ENCODE results near the gene BTNL9. TPM values are rescaled to one million over a fixed set of nuclear protein-coding genes. Genes with fewer than 3 reads are reported as not detected.
"Not testable (repeated sequence)": the region's sequence is repeated elsewhere in the genome, so short reads cannot be mapped to it uniquely, and the experiment has no call there.

Gene BTNL9
- polyA plus RNA-seq, 1 donor from 2014 or later = 5.1 TPM

DNA sequence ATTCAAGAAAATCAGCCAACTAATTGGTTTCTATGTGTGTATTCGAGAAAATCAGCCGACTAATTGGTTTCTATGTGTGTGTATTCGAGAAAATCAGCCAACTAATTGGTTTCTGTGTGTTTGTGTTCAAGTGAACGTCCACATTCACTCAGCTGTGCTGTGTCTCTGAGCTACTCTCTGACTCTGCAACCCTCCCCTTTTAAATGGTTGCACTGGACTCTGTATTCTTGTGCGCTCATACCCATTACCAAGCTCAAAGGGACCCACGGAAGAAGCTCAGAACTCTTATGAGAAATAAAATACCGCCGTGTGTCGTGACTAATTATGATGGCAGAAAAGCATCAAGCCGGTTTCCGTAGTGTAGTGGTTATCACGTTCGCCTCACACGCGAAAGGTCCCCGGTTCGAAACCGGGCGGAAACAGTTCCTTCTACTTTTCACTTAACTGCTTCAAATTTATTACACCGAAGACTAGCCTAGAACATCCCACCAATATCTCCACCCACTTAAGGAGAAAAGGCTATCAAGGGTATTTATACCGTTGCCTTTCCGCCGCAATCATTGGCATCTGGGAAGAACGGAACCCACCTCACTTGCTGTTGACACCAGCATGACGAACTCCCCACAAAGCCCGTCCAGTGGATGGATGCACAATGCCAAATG, 56.8 kb downstream of the BTNL9 start:
- H3K27me3 Mint-ChIP-seq = peaks cover 27% of the 10 kb centered on the region
- H3K4me1 Mint-ChIP-seq, H3K36me3 Mint-ChIP-seq, H3K4me3 Mint-ChIP-seq, H3K9me3 Mint-ChIP-seq, H3K27ac Mint-ChIP-seq: not testable (repeated sequence)

DNA sequence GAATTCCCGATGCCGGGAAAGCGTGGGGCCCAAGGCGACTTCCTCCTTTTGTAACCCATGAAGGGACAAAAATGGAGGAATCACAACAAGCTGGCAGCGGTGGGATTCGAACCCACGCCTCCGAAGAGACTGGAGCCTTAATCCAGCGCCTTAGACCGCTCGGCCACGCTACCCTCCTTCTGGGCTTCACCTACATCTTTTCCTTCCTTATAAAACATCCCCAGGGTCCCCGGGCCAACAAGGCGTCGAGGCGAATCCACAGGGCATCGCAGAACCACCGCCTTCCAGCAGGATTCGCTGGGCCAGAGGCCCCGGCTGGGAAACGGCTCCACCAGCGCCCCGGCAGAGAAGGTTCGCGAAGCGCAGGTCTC, 57.3 kb downstream of the BTNL9 start:
- H3K27ac Mint-ChIP-seq, H3K36me3 Mint-ChIP-seq, H3K9me3 Mint-ChIP-seq, H3K4me3 Mint-ChIP-seq, H3K4me1 Mint-ChIP-seq: not testable (repeated sequence)
- H3K27me3 Mint-ChIP-seq = peaks cover 27% of the 10 kb centered on the region

DNA sequence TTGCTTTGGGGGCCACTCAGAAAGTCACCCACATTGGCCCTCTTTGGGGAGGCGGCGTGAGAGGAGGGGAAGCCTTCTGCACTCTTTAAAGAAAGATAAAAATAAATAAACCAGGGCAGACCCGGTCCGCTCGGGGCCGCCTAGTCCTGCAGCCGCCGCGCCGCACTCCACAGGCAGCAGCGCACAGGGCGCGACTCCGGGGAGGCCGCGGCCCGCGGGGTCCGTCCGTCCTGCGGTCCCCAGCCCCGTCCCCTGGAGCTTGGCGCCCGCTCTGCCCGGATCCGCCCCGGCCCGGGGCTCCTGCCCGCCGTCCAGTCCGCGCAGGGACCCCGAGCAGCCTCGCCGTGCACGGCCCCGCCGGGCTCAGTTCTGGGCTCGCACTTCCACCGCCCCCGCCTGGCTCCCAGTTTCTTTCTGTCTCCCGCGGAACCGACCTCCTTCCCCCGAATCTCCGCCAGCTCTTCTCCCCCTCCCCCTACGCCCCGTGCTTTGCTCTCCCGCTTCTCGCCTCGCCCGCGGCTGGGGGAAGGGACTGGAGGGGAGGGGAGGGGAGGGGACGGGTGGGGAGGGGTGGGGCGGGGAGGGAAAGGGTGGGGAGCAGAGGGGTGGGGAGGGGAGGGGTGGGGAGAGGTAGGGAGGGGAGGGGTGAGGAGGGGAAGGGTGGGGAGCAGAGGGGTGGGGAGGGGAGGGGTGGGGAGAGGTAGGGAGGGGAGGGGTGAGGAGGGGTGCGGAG, 57.9 kb downstream of the BTNL9 start:
- H3K9me3 Mint-ChIP-seq, H3K4me3 Mint-ChIP-seq, H3K36me3 Mint-ChIP-seq: not testable (repeated sequence)

DNA sequence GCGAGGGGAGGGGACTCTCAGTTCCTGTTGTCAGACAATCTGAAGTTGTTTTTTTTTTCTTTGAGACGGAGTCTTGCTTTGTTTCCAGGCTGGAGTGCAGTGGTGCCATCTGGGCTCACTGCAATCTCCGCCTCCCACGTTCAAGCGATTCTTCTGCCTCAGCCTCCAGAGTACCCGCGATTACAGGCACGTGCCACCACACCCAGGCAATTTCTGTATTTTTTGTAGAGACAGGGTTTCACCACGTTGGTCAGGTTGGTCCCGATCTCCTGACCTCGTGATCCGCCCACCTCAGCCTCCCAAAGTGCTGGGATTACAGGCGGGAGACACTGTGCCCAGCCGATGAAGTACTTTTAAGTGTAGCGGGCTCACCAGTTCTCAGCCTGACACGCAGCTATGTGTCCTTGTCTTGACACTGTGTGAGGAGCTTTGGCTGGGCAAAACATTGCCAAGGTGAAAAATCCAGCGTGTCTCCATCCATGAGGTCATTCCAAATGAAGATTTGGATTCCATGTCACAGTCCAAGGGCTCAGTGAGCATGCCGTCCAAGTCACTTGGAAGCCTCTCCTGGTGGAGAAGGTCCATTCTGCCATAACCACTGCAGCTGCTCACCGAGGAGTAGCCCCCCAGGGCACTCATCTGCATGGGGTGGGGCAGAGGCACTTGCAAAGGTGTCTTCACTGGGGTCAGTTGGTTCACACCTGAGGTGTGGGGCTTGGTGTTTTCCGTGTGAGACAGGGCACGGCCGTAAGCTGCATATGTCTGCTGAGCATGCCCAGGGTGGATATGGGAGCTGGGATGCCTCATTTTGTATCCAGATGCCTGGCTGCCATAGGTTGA, 58.9 kb downstream of the BTNL9 start:
- H3K4me3 Mint-ChIP-seq = peak overlapping the region in 2 of 4 donors; percentile 73 to 75
- H3K4me1 Mint-ChIP-seq = peaks cover under 1 to 7% (median under 1%) of the 10 kb centered on the region in 3 donors
- H3K27ac Mint-ChIP-seq = peak overlapping the region; percentile 67 to 93 (median 87)

More for the DNA sequence above, 57.9 kb downstream of the BTNL9 start:
- H3K27ac Mint-ChIP-seq, H3K4me1 Mint-ChIP-seq: not testable (repeated sequence)
- H3K27me3 Mint-ChIP-seq = peaks cover 25% of the 10 kb centered on the region

DNA sequence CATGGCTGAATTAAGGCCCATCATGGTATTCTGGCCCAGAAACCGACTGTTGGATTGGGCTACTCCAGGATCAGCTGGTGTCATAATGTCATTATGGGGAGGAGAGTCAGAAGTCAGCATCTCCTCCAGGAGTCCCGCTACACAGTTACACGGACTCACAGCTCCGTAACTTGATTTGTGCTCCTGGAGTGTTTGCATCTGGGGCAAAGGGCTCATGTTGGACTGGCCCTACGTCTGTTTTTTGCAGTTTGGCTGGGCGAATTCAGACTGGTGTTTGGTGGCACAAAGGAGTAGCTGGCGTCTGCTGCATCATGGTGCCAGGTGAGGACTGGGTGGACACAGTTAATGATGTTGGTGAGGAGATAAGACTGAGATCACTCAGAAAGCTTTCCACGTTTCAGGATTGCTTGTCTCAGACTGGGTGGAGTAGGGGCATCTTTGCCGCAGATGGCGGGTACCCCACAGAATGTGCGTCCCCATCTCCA, 59.6 kb downstream of the BTNL9 start:
- H3K9me3 Mint-ChIP-seq = peaks cover 0 to 2% (median 0%) of the 10 kb centered on the region in 3 donors
- peaks cover 3 to 14% (median 5%) of the 10 kb centered on the region in 3 donors for H3K4me1 Mint-ChIP-seq
- H3K27me3 Mint-ChIP-seq = peaks cover 24% of the 10 kb centered on the region
- peak overlapping the region in 2 of 4 donors; percentile 54 to 75 for H3K4me3 Mint-ChIP-seq
- H3K27ac Mint-ChIP-seq = peak overlapping the region; percentile 67 to 93 (median 70)
- no peaks in the 10 kb centered on the region for H3K36me3 Mint-ChIP-seq

More for the DNA sequence above, 58.9 kb downstream of the BTNL9 start:
- Mint-ChIP-seq H3K36me3 (no peaks in the 10 kb centered on the region), H3K27me3 (peaks cover 19% of the 10 kb centered on the region), H3K9me3 (peaks cover 0 to 2% (median 0%) of the 10 kb centered on the region in 3 donors)

DNA sequence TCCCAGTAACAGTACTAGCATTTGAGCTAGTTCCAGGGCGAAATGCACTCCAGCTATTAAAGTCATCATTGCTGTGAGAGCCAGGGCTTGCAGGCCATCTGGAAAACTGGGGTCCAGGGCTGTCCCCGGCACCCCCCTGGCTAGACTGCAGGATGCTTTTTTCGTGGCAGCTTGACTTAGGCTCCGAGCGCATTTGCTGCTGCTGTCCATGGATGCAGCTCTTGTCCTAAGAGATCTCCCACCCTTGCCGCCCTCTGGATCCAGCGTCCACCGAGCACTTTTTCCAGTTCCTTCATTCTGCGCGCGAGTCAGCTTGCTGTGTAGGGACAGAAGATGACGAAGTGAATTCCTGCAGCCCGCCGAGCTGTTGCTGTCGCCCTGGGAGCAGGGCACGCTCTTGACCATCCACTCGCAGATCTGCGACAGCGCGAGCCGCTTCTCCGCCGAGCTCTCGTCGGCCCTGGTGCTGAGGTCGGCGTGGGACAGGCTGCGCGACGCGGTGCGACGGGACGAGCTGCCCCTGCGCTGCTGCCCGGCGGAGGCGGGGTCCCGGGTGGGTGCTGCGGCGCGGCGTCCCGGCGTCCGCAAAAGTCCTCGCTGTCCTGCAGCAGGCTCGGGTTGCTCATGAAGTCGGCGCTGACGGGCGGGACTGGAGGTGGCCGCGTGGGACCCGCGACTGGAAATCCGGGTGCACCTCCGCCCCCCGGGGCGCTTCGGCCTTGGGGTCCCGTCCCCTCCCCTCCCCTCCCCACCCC, 60.2 kb downstream of the BTNL9 start:
- peaks cover 0 to 2% (median 0%) of the 10 kb centered on the region in 3 donors for H3K9me3 Mint-ChIP-seq
- peaks cover 3 to 14% (median 7%) of the 10 kb centered on the region in 3 donors for H3K4me1 Mint-ChIP-seq
- H3K4me3 Mint-ChIP-seq = peak overlapping the region in 3 of 4 donors; percentile 9 to 85 (median 75)
- peaks cover 29% of the 10 kb centered on the region for H3K27me3 Mint-ChIP-seq
- no peaks in the 10 kb centered on the region for H3K36me3 Mint-ChIP-seq
- H3K27ac Mint-ChIP-seq = peak overlapping the region; percentile 67 to 93 (median 70)

DNA sequence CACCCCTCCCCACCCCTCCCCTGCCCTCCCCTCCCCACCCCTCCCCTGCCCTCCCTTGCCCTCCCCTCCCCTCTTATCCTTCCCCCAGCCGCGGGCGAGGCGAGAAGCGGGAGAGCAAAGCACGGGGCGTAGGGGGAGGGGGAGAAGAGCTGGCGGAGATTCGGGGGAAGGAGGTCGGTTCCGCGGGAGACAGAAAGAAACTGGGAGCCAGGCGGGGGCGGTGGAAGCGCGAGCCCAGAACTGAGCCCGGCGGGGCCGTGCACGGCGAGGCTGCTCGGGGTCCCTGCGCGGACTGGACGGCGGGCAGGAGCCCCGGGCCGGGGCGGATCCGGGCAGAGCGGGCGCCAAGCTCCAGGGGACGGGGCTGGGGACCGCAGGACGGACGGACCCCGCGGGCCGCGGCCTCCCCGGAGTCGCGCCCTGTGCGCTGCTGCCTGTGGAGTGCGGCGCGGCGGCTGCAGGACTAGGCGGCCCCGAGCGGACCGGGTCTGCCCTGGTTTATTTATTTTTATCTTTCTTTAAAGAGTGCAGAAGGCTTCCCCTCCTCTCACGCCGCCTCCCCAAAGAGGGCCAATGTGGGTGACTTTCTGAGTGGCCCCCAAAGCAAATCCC, 61.1 kb downstream of the BTNL9 start:
- Mint-ChIP-seq H3K27me3 (peaks cover 37% of the 10 kb centered on the region), H3K4me1 (peaks cover 9 to 20% (median 13%) of the 10 kb centered on the region in 3 donors)
- not testable (repeated sequence) for H3K27ac Mint-ChIP-seq, H3K4me3 Mint-ChIP-seq, H3K36me3 Mint-ChIP-seq, H3K9me3 Mint-ChIP-seq

DNA sequence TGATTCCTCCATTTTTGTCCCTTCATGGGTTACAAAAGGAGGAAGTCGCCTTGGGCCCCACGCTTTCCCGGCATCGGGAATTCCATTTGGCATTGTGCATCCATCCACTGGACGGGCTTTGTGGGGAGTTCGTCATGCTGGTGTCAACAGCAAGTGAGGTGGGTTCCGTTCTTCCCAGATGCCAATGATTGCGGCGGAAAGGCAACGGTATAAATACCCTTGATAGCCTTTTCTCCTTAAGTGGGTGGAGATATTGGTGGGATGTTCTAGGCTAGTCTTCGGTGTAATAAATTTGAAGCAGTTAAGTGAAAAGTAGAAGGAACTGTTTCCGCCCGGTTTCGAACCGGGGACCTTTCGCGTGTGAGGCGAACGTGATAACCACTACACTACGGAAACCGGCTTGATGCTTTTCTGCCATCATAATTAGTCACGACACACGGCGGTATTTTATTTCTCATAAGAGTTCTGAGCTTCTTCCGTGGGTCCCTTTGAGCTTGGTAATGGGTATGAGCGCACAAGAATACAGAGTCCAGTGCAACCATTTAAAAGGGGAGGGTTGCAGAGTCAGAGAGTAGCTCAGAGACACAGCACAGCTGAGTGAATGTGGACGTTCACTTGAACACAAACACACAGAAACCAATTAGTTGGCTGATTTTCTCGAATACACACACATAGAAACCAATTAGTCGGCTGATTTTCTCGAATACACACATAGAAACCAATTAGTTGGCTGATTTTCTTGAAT, 62.0 kb downstream of the BTNL9 start:
- not testable (repeated sequence) for H3K4me3 Mint-ChIP-seq
- H3K27me3 Mint-ChIP-seq = peaks cover 38% of the 10 kb centered on the region

DNA sequence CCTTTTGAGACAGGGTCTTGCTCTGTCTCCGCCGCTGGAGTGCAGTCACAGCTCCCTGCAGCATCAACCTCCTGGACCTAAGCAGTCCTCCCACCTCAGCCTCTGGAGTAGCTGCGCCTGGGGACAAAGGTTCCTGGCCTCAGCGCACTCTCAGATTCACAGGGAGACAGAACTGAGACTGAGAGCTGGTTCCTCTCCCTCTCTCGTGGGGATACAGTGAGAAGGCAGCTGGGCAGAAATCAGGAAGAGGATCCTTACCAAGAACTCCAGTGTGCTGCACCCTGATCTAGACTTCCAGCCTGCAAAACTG, 64.1 kb downstream of the BTNL9 start:
- H3K4me1 Mint-ChIP-seq = peaks cover 9 to 20% (median 13%) of the 10 kb centered on the region in 3 donors

More for the DNA sequence above, 62.0 kb downstream of the BTNL9 start:
- H3K9me3 Mint-ChIP-seq, H3K27ac Mint-ChIP-seq, H3K36me3 Mint-ChIP-seq: not testable (repeated sequence)
- H3K4me1 Mint-ChIP-seq = peaks cover 9 to 20% (median 13%) of the 10 kb centered on the region in 3 donors

DNA sequence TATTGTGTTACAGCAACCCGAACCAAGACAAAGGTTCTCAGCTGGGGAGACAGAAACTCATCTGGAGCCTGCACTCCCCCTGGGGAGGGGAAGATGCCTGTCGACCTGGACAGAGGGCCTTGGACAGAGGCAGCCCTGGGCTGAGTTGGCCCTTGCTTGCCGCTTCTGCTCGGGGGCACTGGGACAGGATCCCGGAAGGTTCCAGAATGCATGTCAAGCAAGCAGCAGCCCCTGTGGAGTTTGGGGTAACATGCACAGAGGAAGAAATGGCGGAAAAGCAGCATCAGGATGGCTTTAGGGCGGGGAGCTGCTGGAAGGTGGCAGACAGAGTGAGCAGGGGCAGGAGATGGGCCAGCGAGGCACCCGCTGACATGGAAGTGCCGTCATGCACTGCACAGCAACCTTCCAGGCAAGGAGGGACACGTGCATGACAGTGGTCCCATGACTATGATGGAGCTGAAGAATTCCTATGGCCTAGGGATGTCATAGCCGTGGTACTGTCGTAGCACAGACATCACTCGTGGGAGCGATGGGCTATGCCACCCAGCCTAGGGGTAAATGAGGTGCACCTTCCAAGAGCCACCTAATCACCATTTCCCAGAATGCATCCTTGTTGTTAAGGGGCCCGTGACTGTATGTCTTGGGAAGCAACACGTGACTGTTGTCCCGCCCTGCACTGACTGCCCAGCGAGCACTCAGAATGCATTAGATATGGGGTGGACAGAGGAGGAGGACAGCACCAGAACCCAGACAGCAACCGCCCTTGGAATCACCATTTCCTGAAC, 64.7 kb downstream of the BTNL9 start:
- Mint-ChIP-seq H3K4me1 (peaks cover 9 to 14% (median 13%) of the 10 kb centered on the region in 3 donors), H3K27ac (peak overlapping the region in 2 of 3 donors; percentile 84 to 93), H3K27me3 (peaks cover 42% of the 10 kb centered on the region), H3K4me3 (peak overlapping the region in 2 of 4 donors; percentile 84 to 96)
- H3K9me3 Mint-ChIP-seq, H3K36me3 Mint-ChIP-seq: not testable (repeated sequence)

More for the DNA sequence above, 64.1 kb downstream of the BTNL9 start:
- not testable (repeated sequence) for H3K9me3 Mint-ChIP-seq, H3K36me3 Mint-ChIP-seq
- peaks cover 46% of the 10 kb centered on the region for H3K27me3 Mint-ChIP-seq
- H3K4me3 Mint-ChIP-seq = peak overlapping the region; percentile 76 to 96 (median 82)
- peak overlapping the region; percentile 36 to 93 (median 84) for H3K27ac Mint-ChIP-seq

DNA sequence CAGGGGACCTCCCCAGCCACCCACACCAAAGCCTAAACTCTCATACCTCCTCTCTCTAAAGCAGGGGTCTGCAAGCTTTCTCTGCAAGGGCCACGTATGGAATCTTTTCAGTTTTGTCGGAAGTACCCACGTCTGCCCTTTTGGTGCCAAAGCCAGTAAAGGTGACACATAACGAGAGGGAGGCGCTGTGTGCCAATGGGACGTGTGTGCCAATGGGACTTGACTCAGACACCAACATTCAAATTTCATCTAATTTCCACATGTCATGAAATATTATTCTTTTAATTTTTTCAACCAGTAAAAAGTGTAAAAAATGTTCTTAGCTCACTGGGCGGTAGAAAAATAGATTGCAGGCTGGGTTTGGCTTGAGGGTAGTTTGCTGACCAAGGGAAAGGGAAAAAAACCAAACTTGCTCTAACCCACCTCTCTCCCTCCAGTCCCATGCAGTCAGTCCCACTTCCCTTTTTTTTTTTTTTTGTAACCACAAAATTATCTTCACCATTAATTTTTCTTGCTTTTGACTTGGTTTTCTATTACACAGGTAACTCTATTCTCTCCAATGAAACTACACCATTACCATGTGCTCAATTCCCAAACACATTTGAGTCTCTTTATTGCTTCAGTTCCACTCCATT, 65.4 kb downstream of the BTNL9 start:
- Mint-ChIP-seq H3K4me3 (peak overlapping the region in 2 of 4 donors; percentile 6 to 44), H3K4me1 (peaks cover 9 to 13% (median 13%) of the 10 kb centered on the region in 3 donors), H3K9me3 (no peaks in the 10 kb centered on the region), H3K27me3 (peaks cover 43% of the 10 kb centered on the region), H3K36me3 (peaks cover 1% of the 10 kb centered on the region), H3K27ac (peak overlapping the region in 2 of 3 donors; percentile 55 to 90)

DNA sequence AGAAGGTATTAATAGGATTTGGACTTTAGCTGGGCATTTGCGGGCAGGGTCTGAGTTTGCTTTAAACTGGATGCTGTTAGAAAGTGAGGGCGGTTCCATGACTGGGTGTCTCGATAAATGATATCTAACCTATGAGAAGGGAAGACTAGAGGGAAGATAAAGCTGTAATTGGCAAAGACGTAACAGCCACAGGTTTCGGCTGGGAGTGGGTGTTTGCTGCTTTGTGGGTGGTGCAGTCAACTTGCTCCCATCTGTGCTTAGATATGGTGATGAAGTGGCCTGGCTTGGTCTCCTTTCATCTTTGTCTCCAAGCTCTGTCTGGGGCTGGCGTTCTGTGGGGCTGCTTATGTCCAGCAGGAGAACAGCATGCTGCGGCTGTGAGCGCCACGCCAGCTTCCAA, 67.6 kb downstream of the BTNL9 start:
- Mint-ChIP-seq H3K9me3 (peaks cover 0 to 4% (median 0%) of the 10 kb centered on the region in 3 donors), H3K27ac (no peak overlapping the region), H3K4me1 (peaks cover 9 to 13% (median 13%) of the 10 kb centered on the region in 3 donors), H3K36me3 (peaks cover 1% of the 10 kb centered on the region), H3K27me3 (peaks cover 44% of the 10 kb centered on the region), H3K4me3 (peak overlapping the region in 1 of 4 donors; percentile 27)
